HG02943 (cell line): ENCODE data around the gene SCART1.
"Not testable (repeated sequence)": the region's sequence is repeated elsewhere in the genome, so short reads cannot be mapped to it uniquely, and the experiment has no call there.

Experiments used
- ATAC-seq: cut with Tn5 transposase; IDR thresholded peaks from one replicate; pipeline ENCODE4 v1.9.1; 2021; ENCODE audit warnings: mild to moderate bottlenecking, low read depth, moderate library complexity; ENCODE audit not compliant: unreplicated experiment

The SCART1 gene

DNA sequence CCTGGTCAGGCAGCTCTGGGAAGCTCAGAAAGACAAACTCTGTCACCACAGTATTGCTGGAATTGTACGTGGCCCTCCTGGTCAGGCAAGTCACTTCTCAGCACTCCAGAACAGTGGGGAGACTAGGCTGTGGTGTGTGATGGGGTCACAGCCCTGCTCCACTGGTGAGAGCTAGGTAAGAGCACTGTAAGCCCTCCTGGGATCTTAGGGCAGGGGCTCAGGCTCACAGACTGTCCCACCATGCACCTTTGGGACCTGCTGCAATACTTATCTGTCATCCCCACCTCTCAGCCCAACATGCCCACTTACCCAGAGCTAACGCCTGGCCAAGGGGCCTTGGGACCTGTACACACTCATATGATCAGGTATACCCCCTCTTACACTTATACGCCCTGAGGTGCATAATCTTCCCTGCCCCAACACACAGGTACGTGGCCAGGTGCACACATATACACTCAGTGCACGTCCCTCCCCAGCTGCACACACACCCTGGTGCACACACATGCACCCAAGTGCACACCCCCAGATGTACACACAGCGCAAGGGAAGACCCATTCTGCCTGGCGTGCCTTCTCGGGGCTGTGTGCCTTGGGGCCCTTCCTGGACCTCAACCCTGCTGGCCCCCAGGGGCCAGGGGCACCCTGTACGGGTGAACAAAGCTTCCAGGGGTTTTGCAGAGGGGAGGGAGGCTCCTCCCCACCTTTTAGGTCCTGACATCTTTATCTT is 21.7 kb upstream of the SCART1 start:
- ATAC-seq = not testable (repeated sequence)

GRCh38 chr10:133432789-133433188 is 21.0 kb upstream of the SCART1 start:
- ATAC-seq = not testable (repeated sequence)

- no peak for ATAC-seq
Measured at GRCh38 chr10:133438711-133439273, 15.0 kb upstream of the SCART1 start.

- no peak for ATAC-seq
Measured at GRCh38 chr10:133439517-133440461, 14.0 kb upstream of the SCART1 start.

- no peak for ATAC-seq
Measured at GRCh38 chr10:133440633-133441285, 13.0 kb upstream of the SCART1 start.

DNA sequence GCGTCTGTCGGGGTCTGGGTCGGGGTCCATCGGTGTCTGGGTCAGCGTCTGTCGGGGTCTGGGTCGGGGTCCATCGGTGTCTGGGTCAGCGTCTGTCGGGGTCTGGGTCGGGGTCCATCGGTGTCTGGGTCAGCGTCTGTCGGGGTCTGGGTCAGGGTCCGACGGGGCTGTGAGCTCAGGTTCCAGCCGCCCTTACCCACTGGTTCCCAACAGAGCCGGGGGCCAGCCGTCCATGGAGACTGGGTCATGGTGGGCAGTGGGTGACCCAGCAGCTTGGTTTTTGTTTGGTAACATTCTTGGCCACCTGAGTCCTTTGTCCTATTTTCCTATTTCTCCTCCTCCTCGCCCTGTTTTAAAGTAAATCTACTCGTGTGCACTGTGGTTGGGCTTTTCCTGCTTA is 12.4 kb upstream of the SCART1 start:
- ATAC-seq = not testable (repeated sequence)

GRCh38 chr10:133441780-133442179 is 12.0 kb upstream of the SCART1 start:
- ATAC-seq = no peak

DNA sequence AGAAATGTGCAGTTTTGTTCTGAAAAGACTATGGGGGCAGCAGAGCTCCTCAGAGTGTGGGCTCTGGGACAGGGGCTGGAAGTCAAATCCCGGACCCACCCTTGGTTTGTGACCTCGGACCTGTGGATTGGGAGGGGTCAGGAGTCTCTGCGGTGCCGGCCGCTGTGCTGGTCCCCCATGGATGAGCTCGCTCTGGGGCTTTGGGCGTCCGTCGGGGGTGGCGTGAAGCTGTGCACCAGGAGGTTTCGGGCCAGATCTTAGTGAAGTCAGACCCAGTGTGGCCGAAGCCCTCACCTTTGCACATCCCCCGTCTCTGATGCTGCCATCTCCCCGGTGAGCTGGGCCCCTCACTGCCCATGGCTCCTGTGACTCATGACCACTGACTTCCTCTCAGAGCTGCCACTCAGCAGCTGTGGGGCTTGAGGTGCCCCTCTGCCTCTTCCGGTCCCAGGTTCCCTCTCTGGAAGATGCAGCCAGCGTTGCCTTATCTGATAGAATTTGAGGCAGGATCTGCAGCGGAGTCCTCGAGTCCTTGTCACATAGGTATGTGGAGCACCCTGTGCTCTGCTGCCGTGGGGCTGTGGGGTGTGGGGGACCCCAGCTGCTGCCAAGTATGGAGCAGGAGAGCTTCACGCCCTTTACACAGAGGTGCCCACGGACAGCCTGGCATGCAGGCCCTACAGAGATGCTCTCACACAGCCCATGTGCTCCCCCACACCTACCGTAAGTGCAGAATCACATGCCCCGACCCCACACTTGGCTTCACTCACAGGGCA is 11.4 kb upstream of the SCART1 start:
- ATAC-seq = no peak

GRCh38 chr10:133442967-133443924 is 10.5 kb upstream of the SCART1 start:
- ATAC-seq = no peak

GRCh38 chr10:133444342-133445267 is 9.1 kb upstream of the SCART1 start:
- ATAC-seq = no peak

GRCh38 chr10:133445268-133445732 is 8.4 kb upstream of the SCART1 start:
- ATAC-seq = no peak

GRCh38 chr10:133445751-133446708 is 7.7 kb upstream of the SCART1 start:
- ATAC-seq = no peak

DNA sequence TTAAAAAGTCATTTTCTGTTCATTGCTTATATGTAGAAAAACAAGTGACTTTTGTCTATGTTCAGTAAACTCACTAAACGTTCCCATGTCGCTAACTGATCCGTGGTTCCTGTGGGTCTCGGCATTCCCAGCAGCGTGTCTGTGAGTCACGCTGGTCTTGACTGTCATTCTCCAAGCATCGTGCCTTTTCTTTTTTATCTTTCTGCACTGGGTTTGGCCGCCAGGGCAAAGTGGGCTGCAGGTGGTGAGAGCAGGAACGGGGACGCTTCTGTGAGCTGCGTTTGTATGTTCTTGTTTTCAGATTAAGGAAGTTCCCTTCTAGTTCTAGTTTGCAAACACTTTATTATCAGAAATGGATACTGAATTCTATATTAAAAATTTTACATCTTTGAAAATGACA is 6.8 kb upstream of the SCART1 start:
- ATAC-seq = no peak

GRCh38 chr10:133448120-133448519 is 5.6 kb upstream of the SCART1 start:
- ATAC-seq = no peak

GRCh38 chr10:133451346-133451745 is 2.4 kb upstream of the SCART1 start:
- no peak for ATAC-seq

DNA sequence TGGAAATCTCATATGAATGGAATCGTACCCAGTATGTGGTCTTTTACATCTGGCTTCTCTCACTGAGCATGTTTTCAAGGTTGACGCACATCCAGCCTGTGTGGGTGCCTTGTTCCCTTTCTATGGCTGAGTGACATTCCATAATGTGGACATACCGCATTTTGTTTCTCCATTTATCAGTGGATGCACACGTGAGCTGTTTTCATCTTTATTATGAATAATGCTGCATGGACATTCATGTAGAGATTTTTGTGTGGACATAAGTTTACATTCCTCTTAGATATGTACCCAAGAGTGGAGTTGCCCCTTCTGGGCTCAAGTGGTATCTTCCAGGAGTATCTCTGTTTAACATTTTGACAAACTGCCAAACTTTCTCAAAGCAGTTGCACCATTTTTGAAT is 1.3 kb upstream of the SCART1 start:
- ATAC-seq = no peak
